ENCODE data around the gene SWI5.
"Not testable (repeated sequence)": the region's sequence is repeated elsewhere in the genome, so short reads cannot be mapped to it uniquely, and the experiment has no call there.

The SWI5 gene

DNA sequence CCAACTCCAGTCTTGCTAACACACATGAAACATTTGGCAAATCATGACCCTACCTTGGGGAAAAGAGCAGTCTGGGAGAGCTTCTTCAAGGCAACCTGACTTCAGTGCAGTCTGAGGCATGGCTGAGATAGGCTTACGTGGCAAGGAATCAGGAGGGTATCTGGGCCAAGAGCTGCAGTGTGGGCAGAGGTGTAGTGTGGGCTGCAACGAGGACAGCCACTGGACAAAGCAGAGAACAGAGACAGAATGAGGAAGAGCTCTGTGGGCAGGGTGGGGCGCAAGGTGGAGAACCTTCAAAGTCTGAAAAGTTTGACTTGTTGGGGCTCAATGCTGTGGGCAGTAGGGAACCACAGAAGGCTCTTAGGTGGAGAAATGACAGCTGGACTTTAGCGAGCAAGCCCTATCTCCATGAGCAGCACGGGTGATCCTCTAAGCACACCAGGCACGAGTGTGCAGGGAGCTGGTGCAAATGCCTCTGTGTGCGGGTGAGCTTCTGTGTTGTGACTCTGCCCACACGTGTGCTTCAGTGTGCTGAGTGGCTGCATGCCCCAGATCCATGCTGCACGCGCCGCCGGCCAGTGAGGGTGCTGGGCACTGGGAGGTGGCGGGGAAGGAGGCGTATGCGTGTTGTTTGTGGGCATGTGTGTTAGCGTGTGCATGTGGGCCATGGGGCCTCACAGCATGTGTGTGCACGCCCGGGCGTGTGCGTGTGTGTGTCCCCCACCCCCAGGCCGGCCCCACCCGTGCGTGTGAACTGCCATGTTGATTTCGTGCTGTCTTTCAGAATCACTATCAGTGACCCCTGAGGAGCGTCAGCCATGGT, 23.5 kb upstream of the SWI5 start:
- no peak for DNase-seq

DNA sequence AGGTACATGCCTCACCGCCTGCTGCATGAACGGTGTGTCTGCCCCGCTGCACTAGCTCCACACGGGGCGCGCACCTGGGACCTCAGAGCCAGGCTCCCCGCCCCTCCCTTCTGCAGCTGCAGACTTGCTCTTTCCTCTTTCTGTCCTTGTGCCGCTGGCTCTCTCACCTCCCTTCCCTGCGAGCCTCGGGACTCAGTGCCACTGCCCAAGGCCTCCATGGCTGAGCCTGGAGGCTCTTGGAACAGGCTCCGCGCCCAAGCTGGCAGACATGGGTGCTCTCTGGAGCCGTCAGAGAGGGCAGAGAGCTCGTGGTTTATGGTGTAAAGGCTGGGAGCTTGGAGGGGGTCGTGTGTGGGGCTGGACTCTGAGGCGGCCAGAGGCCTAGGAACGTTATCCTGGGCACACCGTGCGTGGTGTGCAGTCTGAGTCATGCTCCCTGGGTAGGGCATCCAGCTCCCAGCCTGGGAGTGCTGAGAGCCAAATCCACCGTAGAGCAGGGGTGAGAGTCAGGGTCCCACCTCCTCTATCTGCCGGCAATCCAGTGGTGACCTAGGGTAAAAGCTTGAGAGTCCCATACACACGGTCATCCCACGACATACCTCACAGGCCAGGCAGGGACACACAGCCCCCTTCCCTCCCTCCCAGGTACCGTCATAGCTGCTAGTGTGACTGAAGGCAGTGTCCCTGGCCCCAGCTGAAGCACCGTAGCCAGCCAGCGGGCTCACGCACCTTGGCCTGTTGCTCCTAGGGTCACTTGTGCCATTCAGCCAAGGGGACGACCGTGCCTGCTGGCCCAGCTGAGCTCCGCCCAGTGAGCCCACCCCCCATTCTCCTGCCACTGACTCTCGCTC, 22.7 kb upstream of the SWI5 start:
- no peak for DNase-seq

DNA sequence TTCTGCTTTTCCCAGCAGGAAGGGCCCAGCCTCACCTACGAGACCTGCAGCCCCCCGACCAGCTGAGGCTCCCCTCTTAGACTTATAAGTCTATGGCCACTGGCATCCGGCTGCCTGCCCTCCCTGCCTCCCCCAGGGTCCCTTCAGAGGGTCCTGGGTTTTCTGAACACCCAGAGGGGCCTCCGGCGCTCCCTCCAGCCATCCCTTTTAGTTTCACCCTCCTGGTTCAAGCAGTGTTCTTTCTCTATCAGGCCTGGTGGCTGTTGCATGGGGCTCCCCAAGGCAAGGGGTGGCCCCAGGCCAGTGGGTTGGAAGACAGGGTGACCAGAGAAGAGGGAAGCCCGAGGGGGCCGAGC, 22.1 kb upstream of the SWI5 start:
- DNase-seq = no peak

DNA sequence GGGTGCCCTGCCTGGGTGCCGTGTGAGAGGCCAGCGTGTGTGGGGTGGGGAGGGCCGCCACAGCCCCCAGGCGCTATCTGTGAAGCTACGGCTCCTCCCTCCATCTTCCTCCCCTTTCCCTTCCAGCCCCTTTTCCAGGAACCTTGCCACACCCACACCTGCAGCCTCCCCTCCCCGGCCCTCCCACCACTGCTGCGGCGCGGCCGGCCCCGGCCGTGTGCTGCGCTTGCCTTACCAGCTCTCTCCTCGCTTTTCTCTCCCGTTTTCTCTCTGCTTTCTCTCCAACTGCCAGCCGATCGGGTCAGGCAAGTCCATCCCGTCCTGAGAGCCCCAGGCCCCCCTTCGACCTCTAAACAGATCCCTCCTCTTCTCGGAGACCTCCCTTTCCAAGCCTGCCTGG, 21.7 kb upstream of the SWI5 start:
- DNase-seq = no peak

DNA sequence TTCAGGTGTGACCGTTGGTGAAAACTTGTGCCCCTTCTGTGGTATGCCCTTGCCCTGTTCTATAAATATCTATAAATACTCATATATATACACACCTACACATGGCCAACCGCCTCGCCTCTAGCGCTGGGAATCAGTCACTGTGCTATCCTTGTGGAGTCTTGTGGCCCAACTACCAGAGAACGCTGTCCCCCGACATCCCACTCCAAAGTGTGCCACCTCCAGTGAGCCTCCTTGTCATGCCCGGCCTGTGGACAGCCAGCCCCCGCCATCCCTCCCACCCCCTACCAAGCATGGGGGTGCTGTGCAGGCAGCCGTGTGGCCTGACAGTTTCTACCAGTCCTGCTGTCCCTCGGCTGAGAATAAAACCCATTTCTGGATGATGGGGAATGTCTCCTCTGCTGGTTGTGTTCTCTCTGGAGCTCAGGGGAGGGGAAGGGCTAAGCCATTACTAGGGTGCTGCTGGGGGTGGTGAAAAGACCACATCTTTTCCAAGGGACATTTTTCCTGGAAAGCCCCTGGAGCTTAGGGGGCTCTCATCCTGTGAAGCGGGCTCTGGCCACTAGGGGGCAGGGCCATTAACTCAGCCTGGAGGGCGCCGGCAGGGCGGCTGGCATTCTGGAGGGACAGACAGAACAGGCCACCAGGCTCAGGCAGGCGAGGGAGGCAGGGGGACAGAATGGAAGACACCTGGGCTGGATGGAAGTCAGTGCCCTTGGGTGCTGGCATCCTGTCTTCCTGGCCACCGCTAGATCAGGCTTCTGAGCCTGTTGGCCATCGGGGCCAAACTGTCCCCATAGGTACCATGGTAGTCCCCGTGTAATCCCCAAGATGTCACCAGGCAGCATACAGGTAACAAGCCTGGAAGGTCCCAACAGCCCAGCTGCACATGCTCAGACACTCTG, 21.0 kb upstream of the SWI5 start:
- DNase-seq = peak; percentile 59

DNA sequence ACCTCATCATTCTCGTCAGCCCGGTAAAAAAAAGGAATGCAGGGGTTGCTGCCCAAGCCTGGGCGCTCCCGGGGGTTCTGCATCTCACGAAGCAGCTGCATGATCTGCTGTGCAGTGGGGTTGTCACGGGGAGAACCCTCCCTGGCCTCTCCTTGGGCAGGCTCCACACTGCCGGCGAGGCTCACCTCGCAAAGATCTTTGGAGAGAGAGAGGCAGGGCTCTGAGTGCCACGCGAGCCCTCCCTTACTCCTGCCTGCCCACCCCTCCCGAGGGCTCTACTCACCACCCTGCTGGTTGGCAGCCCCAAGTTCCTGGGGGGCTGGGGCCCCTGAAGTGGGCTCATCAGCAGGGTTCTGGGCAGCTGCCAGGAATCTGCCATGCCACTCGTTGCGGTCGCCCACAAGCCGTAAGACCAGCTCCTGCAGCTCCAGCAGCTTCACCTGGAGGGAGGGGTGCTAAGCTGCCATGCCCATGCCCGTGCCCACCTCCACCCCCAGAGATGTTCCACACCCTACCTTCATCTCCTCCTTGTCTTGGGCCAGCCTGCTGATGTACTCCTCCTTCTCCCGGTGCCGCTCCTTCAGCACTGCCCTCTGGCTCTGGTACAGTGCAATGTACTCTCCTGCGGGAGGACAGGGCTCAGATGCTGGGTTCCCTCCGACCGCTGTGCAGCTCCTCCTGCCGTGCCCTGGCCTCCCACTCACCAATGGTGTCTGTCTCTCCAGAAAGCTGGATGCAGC, 18.8 kb upstream of the SWI5 start:
- no peak for DNase-seq

DNA sequence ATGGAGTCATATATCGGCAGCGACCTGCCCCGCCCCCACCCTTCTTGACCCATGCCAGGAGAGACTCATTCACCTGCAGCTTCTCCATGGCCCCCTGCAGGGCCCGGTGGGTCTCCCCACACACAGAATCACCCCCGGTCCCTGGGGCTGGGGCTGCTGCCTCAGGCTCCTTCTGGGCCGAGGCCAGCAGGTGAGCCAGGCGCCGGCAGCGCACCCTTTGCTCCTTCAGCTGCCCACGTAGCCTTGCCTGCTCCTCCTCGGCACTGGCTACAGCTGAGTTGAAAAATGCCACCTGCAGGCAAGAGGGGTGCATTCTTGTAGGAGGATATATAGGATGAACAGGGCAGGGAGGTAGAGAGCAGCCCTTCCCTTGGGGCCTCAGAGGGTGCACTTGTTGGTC, 18.2 kb upstream of the SWI5 start:
- no peak for DNase-seq

DNA sequence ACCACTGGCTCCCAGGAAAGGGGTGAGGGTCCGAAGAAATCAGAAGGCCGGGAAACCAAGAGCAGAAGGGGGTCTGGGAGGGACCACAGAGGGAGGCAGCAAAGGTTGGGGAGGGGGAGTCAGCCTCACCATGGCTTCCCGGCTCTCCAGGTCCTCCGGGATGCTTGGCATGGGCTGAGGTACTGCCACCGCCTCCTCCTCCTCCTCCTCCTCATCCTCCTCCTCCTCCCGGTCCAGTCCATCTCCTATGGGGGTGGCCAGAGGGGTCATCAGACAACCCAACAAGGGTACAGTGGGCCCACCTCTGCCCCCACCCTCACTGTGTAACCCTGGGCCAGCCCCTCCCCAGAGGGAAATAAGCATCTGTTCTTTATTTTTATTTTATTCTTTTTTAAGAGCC, 17.8 kb upstream of the SWI5 start:
- no peak for DNase-seq

DNA sequence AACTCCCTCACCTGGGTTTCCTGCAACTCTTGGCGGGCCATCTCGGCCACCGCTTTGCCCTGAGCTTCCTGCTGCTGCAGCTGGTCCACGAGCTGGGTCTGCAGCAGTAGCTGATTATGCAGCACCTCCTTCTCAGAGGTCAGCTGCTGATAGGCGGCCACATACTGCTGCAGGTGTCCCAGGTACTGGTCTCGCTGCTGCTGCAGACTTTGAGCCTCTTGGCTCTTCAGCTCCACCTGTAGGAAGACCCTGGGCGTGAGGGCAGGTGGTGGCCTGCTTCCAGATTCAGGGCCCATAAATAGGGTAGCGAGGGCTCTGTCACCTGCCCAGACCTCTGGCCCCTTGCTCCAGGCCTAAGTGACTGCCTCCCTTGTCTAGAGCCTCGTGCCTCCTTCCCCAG, 16.9 kb upstream of the SWI5 start:
- no peak for DNase-seq

DNA sequence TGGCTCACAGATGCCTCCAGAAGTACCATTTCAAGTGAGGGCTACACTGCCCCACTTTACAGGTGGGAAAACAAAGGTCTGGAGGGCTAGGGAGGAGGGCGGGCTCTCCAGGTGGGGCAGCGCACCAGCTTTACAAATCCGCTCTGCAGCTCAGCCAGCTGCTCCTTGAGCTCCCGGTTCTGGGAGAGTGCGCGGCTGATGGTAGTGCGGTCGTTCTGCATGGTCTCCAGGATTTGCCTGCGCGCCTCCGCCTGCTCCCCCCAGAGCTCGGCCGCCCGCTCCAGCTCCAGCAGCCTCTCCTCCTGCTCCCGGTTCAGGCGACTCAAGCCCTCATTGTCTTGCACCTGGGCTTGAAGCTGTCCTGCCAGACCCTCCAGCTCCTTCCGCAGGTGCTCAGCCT, 15.7 kb upstream of the SWI5 start:
- DNase-seq = no peak

DNA sequence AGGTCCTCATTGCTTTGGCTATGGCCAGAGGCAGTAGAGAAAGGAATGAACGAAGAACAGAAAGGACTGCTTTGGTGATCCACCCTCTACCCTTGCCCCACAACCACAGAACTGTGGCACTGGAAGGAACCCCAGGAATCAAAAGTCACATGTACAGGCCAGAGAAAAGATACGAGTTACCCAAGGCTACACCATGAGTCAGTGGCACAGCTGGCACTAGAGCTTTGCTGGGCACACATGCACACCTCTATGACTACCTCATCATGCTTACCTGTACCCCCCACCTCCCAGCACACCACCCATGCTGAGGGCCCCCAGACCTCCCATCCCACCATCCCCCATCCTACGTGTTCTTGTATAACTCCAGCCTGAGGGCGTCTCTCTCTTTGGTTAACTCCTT, 13.4 kb upstream of the SWI5 start:
- no peak for DNase-seq

DNA sequence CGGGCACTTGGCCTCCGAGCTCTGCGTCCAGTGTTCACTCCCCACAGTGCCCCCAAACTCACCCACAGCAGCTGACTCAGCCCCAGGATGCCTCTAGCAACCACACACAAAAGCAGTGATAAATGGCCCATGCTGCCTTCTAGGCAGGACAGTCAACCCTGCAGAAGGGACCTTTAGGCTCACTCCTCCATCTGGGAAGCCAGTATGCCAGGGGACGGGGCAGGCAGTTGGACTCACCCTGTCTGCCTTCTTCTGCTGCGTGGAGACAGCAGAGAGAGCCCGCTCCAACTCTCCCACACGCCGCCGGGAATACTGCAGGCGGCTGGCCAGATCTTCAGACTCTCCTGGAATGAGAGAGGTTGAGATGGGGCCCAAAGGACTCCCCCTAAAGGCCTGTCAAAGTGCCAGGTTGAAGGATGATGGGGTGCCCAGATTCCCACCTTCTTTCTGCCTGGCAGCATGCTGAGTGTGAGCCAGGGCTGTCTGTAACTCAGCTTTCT, 10.7 kb upstream of the SWI5 start:
- no peak for DNase-seq

DNA sequence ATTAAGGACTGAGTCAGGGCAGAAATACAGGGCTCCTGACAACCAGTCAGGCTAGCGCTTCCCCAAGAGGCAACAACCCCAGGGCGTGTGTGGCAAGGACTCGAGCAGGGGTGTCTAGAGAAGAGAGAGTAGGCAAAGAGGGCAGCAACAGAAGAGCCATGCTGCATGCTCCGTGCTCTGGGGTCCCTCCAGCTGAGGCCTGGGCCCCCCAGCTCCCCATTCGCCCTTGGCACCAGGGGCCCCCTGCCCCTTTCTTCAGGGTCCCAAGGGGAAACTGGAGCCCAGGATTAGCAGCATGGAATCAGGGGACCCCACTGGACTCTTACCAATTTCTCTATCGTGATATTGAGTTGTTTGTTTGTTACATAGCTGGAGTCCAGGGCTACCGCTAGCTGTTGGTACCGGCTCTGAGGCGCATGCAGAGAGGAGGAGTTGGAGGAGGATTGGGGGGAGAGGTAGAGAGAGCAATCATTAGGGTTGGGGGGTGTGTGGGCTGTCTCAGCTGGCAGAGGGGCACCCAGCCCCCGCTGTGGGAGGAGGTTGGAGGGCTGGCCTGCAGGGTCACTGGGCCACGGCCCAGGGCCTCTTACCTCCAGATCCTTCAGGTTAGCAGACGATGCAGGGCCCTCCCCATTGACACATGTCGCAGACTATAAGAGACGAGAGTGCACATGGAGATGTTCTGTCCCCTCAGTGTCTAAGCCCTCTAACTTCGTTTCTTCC, 9.0 kb upstream of the SWI5 start:
- no peak for DNase-seq

DNA sequence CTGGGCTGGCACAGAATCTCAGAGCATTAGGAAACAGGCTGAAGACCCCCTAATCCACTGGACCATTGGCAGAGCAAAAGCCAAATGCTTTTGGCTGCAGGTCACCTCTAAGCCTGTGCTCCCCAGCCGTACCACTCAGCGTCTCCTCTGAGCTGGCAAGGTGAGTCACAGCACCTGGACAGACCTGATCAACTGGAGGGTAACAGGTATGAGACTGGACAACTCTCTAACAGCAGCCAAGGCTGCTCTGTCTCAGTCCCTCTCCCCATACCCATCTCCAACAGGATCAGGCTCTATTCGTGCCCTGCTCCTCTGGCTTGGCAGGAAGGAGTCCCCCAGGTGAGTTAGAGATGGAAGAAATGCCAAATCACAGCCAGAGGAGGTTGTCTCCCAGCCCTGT, 5.0 kb upstream of the SWI5 start:
- no peak for DNase-seq

DNA sequence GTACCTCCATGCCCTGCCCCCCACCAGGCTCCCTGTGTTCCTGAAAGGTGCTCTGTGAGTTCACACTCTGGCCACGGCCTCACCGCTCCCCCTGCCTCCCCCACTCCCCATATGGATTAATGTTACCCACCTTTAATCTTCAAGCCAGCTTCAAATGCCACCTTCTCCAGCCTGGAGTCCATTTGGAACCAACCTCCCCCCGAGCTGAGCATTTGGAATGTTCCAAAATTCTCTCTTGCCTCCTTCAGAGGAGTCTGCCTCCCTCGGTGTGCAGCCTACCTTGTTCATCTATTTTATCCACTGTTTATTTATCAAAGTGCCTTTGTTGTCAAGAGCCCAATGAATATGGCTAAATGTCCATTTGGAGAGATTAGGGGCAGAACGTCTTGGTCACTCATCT, 4.6 kb upstream of the SWI5 start:
- no peak for DNase-seq

DNA sequence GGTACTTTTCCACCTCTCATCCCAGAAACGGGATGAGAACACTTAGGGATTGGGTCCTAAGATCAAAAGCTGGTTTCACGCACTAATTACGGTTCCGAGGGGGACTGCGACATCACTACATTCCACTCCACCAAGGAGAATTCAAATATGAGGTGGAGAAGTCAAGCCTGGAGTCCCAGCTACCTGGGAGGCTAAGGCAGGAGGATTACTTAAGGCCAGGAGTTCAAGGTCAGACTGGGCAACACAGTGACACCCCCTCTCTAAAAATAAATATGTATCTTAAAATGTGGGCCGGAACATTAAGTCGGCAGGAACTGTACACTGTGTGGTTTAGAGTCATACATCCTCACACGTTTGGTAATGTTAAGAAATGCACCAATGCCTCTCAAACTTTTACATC, 1.8 kb upstream of the SWI5 start:
- DNase-seq = no peak

DNA sequence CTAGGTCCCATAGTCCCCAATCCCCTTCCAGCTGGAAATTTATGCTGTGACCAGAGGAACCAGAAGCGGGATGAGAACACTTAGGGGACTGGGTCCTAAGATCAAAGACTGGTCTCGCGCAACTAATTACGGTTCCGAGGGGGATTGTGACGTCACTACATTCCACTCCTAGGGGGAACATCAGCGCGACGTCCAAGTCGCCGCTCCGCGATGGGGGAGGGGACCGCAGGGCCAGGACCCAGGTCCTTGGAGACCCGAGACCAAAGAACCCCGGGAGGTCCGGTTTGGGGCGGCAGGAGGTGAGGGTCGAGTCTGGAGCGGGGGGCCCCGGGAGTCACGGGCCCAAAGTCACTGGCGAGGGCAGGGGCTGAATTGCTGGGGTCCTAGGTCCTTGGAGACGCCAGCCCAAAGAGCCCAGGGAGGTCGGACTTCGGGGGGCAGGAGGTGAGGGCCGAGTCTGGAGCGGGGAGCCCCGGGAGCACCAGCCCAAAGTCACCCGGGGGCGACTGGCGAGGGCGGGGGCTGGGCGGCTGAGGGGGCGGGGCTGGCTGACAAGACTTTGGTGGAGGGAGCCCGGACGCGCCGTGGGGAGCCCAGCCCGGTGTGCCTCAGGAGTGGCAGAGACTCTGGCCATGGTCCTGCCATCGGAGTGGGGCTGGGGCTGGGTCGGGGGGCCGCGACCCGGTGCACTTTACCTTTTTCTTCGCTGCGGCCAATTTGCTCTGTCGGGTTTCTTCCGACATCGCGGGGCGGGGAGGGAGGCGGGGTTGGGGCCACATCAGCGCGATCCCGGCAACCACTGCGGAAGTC, 673 bp upstream of the SWI5 start, which contains the start of gene GOLGA2:
Gene GOLGA2, minus strand, starts transcription at position 810 of the 810 bp plus-strand sequence. Its CDS starts 31 bp downstream, at position 779.
- peak; percentile 15 for DNase-seq

DNA sequence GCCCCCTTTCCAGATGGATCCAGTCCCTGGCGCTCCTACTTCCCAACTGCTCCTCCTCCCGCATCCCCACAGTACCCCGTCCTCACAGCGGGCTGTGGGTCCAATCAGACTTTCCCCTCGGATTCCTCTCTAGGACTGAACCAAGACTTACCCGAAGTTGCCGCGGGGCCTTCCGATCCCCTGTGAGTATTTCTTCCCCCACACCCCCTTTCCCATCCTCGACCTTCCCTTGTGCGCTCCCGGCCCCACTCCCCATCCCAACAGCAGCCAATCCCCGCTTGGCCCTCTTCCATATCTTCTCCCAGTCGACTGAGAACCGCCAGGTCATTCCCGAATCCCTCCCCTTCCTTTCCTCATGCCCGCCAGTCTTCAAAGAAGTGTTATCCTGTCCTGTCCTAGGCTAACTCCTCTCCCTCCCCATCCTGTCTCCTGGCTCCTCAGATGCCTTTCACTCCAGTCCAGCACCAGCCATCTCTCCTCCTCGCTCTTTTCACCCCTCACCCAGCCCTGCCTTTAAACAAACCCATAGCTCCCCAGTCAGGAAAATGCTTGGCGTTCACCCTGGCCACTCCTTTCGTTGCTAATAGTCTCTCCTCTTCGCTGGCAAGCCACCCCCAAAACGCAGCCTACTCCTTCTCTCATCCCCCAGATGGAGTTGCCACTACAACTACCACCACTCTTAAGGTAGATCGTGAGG, 646 bp downstream of the SWI5 start:
- no peak for DNase-seq

DNA sequence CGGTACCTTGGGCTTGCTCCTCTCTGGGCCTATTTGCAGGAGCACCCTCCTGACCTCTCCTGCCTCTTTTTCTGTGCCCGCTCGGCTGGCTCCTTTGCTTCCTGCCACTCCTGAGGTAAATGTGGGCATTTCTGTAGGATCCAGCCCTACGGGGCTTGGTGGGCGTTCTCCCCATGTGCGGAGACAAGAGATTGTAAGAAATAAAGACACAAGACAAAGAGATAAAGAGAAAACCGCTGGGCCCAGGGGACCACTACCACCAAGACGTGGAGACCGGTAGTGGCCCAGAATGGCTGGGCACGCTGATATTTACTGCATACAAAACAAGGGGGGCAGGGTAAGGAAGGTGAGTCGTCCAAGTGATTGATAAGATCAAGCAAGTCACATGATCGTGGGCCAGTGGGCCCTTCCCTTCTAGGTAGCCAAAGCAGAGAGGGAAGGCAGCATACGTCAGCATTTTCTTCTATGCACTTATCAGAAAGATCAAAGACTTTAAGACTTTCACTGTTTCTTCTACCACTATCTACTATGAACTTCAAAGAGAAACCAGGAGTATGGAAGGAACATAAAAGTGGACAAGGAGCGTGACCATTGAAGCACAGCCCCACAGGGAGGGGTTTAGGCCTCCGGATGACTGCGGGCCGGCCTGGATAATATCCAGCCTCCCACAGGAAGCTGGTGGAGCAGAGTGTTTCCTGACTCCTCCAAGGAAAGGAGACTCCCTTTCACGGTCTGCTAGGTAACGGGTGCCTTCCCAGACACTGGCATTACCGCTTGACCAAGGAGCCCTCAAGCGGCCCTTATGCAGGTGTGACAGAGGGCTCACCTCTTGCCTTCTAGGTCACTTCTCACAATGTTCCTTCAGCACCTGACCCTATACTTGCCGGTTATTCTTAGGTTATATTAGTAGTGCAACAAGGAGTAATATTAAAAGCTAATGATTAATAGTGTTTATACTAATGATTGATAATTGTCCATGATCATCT, 3.3 kb downstream of the SWI5 start:
- DNase-seq = not testable (repeated sequence)
